ENCODE data around the gene CAVIN3. TPM values are rescaled to one million over a fixed set of nuclear protein-coding genes. Genes with fewer than 3 reads are reported as not detected.

Gene CAVIN3
- total and polyA plus RNA-seq, 12 donors = 39.3 to 186 (median 47.8) TPM

DNA sequence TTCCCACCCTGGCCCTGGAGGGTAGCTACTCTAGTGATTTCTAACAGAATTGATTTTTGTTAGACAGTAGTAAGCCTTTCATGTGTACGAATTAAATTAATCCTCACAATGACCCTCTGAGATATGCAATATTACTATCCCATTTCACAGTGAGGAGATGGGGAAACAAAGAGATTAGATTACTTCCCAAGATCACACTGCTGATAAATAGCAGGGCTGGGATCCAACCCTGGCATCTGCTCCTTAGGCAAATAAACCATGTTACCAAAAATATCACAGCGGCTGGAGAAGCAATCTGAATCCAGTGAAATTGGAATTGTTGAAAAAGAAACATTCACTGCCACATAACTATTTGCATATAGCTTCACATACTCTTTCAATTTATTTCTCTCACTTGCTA lies 12.8 kb upstream of the CAVIN3 start:
- Histone ChIP-seq H3K9me3 (no peaks in the 10 kb centered on the region), H3K27me3 (no peaks in the 10 kb centered on the region), H3K27ac (peak overlapping the region in 1 of 10 donors; percentile 28), H3K4me3 (no peak overlapping the region), H3K4me1 (peaks cover 0 to 21% (median 9%) of the 10 kb centered on the region in 9 donors), H3K36me3 (peaks cover 0 to 24% (median 0%) of the 10 kb centered on the region in 9 donors)
- intact Hi-C loops (cut with DNase I) = no loop called here
- ATAC-seq = no peak
- DNase-seq = no peak
- 33 to 41% methylated on average over 2 of the region's 2 CpGs for WGBS, 2 donors
- TF ChIP-seq CTCF (IDR thresholded peaks at IDR 0.05) = no peak

- WGBS, 2 donors = 91 to 96% methylated on average over 5 of the region's 5 CpGs
- no peak for TF ChIP-seq CTCF (IDR thresholded peaks at IDR 0.05)
- Histone ChIP-seq H3K27ac (no peak overlapping the region), H3K36me3 (peaks cover 0 to 15% (median 0%) of the 10 kb centered on the region in 9 donors), H3K4me1 (peaks cover 0 to 27% (median 16%) of the 10 kb centered on the region in 9 donors), H3K9me3 (no peaks in the 10 kb centered on the region), H3K4me3 (no peak overlapping the region), H3K27me3 (no peaks in the 10 kb centered on the region)
- no peak for ATAC-seq
- no peak for DNase-seq
- intact Hi-C loops (cut with DNase I) = no loop called here
These were observed 11.8 kb upstream of the CAVIN3 start for GRCh38 chr11:6332066-6332465.

- Histone ChIP-seq H3K4me3 (no peak overlapping the region), H3K36me3 (peaks cover 0 to 7% (median 0%) of the 10 kb centered on the region in 9 donors), H3K4me1 (peaks cover 0 to 37% (median 22%) of the 10 kb centered on the region in 9 donors), H3K9me3 (no peaks in the 10 kb centered on the region), H3K27me3 (no peaks in the 10 kb centered on the region), H3K27ac (peak overlapping the region in 1 of 10 donors; percentile 85)
- TF ChIP-seq CTCF (IDR thresholded peaks at IDR 0.05) = no peak
- DNase-seq = no peak
- peak in 2 of 8 donors; percentile 12 to 29 for ATAC-seq
- intact Hi-C loops (cut with DNase I) = no loop called here
These were observed 8.0 kb upstream of the CAVIN3 start for GRCh38 chr11:6328321-6328720.

GRCh38 chr11:6327806-6328205 lies 7.5 kb upstream of the CAVIN3 start:
- Histone ChIP-seq H3K27ac (peak overlapping the region in 5 of 10 donors; percentile 26 to 85 (median 71)), H3K9me3 (no peaks in the 10 kb centered on the region), H3K36me3 (peaks cover 0 to 7% (median 0%) of the 10 kb centered on the region in 9 donors), H3K27me3 (no peaks in the 10 kb centered on the region), H3K4me3 (no peak overlapping the region), H3K4me1 (peaks cover 0 to 32% (median 17%) of the 10 kb centered on the region in 9 donors)
- intact Hi-C loops (cut with DNase I) = no loop called here
- ATAC-seq = no peak
- no peak for TF ChIP-seq CTCF (IDR thresholded peaks at IDR 0.05)
- no peak for DNase-seq
